Upper lobe of left lung (tissue), 4 donors: ENCODE data around the gene RARS1.

Experiments
- EP300 ChIP-seq, 4 donors: sonication (generic); formaldehyde crosslinking; IDR thresholded peaks; one replicate each; pipeline ENCODE4 v1.5.1; 2017; ENCODE audit warnings: antibody characterized with exemption in 4 of 4, control low read depth in 2 of 4
- POLR2A ChIP-seq, 4 donors: fragments of 450-650 bp; IDR thresholded peaks; one replicate each; pipeline ENCODE4 v1.5.1; 2016 to 2017; ENCODE audit warnings: antibody characterized with exemption in 4 of 4, mild to moderate bottlenecking in 2 of 4
- POLR2AphosphoS5 ChIP-seq, 2 donors: sonication (generic); formaldehyde crosslinking; IDR thresholded peaks; one replicate each; pipeline ENCODE4 v1.5.1; 2017; ENCODE audit warnings: antibody characterized with exemption in 2 of 2
- TF ChIP-seq, protein P1 (sequence below), 6 experiments: fragments of 450-650 bp in 4 of 6; fragments of 200-600 bp in 2 of 6; sonication (generic) in 2 of 6; IDR thresholded peaks; one replicate each; pipeline ENCODE4 v1.5.1; 2016 to 2019; ENCODE audit warnings: antibody characterized with exemption in 6 of 6

DNA sequence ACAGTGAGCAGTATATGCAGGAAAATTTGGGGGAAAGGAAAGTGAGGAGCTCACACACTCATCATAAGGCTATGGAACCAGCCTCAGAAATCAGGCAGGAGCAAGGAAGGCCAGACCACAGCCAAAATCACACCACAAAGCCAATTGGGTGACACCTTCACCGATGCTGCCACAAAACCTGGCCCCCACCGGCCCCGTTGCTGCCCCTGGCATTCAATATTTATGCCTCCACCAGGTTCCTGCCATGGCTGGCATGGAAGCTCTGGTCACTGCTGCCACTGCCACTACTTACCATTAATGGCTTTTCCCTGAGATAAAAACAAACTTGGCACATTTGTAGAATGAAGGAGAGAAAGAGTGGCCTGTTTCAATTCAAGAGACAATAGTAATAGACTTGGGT lies 28.7 kb upstream of the RARS1 start:
- TF ChIP-seq, protein P1, sequence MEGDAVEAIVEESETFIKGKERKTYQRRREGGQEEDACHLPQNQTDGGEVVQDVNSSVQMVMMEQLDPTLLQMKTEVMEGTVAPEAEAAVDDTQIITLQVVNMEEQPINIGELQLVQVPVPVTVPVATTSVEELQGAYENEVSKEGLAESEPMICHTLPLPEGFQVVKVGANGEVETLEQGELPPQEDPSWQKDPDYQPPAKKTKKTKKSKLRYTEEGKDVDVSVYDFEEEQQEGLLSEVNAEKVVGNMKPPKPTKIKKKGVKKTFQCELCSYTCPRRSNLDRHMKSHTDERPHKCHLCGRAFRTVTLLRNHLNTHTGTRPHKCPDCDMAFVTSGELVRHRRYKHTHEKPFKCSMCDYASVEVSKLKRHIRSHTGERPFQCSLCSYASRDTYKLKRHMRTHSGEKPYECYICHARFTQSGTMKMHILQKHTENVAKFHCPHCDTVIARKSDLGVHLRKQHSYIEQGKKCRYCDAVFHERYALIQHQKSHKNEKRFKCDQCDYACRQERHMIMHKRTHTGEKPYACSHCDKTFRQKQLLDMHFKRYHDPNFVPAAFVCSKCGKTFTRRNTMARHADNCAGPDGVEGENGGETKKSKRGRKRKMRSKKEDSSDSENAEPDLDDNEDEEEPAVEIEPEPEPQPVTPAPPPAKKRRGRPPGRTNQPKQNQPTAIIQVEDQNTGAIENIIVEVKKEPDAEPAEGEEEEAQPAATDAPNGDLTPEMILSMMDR (IDR thresholded peaks at IDR 0.05) = no peak
- TF ChIP-seq POLR2A (IDR thresholded peaks at IDR 0.05) (no peak), POLR2AphosphoS5 (IDR thresholded peaks at IDR 0.05) (no peak), EP300 (IDR thresholded peaks at IDR 0.05) (no peak)
